Omental fat pad (tissue), 4 donors: ENCODE data around the gene HYI. TPM values are rescaled to one million over a fixed set of nuclear protein-coding genes. Genes with fewer than 3 reads are reported as not detected.

ENCODE experiments used
- ATAC-seq: fragments of 150-250 bp; one replicate; pipeline ENCODE4 v1.9.1; 2016; ENCODE audit warnings: mild to moderate bottlenecking, moderate library complexity; ENCODE audit not compliant: low FRiP score
- DNase-seq: peaks from one replicate; pipeline ENCODE4 v3.0.0-alpha.2; 2019; ENCODE audit warnings: low spot score
- small RNA-seq: library from RNA; depleted of rRNA; stranded (forward); fragments of <200 nt; gene quantifications from one replicate; pipeline ENCODE3, GENCODE V24; 2016
- total RNA-seq, 4 donors: library from RNA; depleted of rRNA; stranded (reverse); fragments of >200 nt; gene quantifications; one replicate each; pipeline ENCODE4 v1.1.0, GENCODE V29; 2016
- TF ChIP-seq, protein P1 (sequence below), 3 donors: fragments of 450-650 bp; IDR thresholded peaks; one replicate each; pipeline ENCODE4 v1.5.1; 2016 to 2017; ENCODE audit warnings: antibody characterized with exemption in 3 of 3, mild to moderate bottlenecking in 3 of 3, moderate library complexity in 2 of 3

Gene HYI
- total RNA-seq, 4 donors from 2014 or later, result 39.5 to 59.0 (median 53.2) TPM

DNA sequence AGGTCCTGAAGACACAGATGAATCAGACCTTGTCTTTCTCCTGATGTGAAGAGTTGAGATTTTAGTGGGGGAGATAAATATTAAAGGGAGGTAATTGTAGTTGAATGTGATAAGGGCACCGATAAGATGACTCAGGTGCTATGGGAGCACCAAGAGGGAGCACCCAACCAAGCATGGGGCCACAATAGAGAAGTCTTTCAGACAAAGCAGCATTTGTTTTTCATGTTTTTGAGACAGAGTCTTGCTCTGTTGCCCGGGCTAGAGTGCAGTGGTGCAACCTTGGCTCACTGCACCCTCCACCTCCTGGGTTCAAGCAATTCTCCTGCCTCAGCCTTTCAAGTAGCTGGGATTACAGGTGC is 47.9 kb downstream of the HYI start:
- TF ChIP-seq, protein P1, sequence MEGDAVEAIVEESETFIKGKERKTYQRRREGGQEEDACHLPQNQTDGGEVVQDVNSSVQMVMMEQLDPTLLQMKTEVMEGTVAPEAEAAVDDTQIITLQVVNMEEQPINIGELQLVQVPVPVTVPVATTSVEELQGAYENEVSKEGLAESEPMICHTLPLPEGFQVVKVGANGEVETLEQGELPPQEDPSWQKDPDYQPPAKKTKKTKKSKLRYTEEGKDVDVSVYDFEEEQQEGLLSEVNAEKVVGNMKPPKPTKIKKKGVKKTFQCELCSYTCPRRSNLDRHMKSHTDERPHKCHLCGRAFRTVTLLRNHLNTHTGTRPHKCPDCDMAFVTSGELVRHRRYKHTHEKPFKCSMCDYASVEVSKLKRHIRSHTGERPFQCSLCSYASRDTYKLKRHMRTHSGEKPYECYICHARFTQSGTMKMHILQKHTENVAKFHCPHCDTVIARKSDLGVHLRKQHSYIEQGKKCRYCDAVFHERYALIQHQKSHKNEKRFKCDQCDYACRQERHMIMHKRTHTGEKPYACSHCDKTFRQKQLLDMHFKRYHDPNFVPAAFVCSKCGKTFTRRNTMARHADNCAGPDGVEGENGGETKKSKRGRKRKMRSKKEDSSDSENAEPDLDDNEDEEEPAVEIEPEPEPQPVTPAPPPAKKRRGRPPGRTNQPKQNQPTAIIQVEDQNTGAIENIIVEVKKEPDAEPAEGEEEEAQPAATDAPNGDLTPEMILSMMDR (IDR thresholded peaks at IDR 0.05), result no peak
- DNase-seq (no peak), ATAC-seq (no peak)

- DNase-seq (no peak), ATAC-seq (peak; percentile 63)
- TF ChIP-seq, protein P1 (IDR thresholded peaks at IDR 0.05), result no peak
Observed at GRCh38 chr1:43405219-43405875, 48.4 kb downstream of the HYI start.

DNA sequence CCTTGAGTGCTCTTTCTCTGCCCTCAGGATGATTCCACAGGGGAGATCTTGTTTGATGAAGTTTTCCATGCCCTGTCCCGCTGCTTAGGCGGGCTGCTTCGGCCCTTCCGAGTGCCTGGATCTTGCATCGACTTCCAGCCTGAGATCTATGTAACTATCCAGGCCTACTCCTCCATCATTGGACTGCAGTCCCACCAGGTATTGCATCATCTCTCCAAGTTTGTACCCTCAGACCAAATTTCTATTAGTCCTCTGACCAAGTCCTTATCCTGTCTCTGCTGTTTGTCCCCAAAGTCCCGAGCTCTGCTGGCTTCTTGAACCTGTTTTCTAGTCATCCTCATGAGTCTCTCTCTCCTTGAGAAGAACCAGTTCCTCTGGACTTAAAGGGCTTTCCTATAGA is 49.4 kb downstream of the HYI start:
- DNase-seq, result no peak
- ATAC-seq, result no peak
- TF ChIP-seq, protein P1 (IDR thresholded peaks at IDR 0.05), result no peak

GRCh38 chr1:43402089-43402865 is 51.5 kb downstream of the HYI start:
- no peak for ATAC-seq
- TF ChIP-seq, protein P1 (IDR thresholded peaks at IDR 0.05), result no peak
- no peak for DNase-seq

Small RNA genes lying within 50 kb of the gene (small RNA-seq; reads per million reads assigned to genes)
- not detected for gene MIR6735

Other genes starting within 250 kb of the HYI start
- 1 to 10 TPM in 1 of 4 donors, under 1 TPM in 1, not detected in 2; 0.24 to 1.0 TPM for gene TMEM125, start 183.9 kb downstream of the HYI start, total RNA-seq
- gene C1orf210, start 168.3 kb downstream of the HYI start, total RNA-seq, result not detected
- gene TIE1, start 152.9 kb downstream of the HYI start, total RNA-seq, result 100 to 1,000 TPM in 1 of 4 donors, 10 to 100 TPM in 3; 15.2 to 156 (median 44.6) TPM
- under 1 TPM in 2 of 4 donors, not detected in 2; 0.36 to 0.44 TPM for gene MPL, start 116.1 kb downstream of the HYI start, total RNA-seq
- gene CDC20, start 95.0 kb downstream of the HYI start, total RNA-seq, result 1 to 10 TPM in 2 of 4 donors, under 1 TPM in 2; 0.38 to 3.0 (median 1.6) TPM
- gene ELOVL1, start 85.9 kb downstream of the HYI start, total RNA-seq, result 100 to 1,000 TPM in 1 of 4 donors, 10 to 100 TPM in 3; 56.4 to 124 (median 78.2) TPM
- gene MED8, start 64.1 kb downstream of the HYI start, total RNA-seq, result 10 to 100 TPM; 26.3 to 51.4 (median 37.1) TPM
- gene SZT2, start 64.0 kb downstream of the HYI start, total RNA-seq, result 10 to 100 TPM; 26.4 to 61.9 (median 36.7) TPM
- gene PTPRF, start 77.0 kb upstream of the HYI start, total RNA-seq, result 100 to 1,000 TPM in 3 of 4 donors, 10 to 100 TPM in 1; 79.1 to 176 (median 139) TPM
- gene KDM4A, start 196.2 kb upstream of the HYI start, total RNA-seq, result 10 to 100 TPM; 19.7 to 26.0 (median 24.2) TPM